GM10248 (cell line): ENCODE results near the gene GPR137B.

Experiments
- CTCF ChIA-PET: fragments of 300-600 bp; sonication (Branson Sonifier 250); formaldehyde crosslinking; extraction: SDS; loops from one replicate; lab custom pipeline; 2021; ENCODE audit warnings: antibody characterized with exemption; lab: Yijun Ruan, JAX
- POLR2A ChIA-PET: fragments of 350-650 bp; sonication (Branson Sonifier 250); formaldehyde crosslinking; extraction: SDS; loops from one replicate; lab custom pipeline; 2020; ENCODE audit warnings: antibody characterized with exemption; lab: Yijun Ruan, JAX
- DNase-seq: peaks from one replicate; pipeline ENCODE4 v3.0.0; 2012; ENCODE audit errors: extremely low spot score
- TF ChIP-seq, protein P1 (sequence below): IDR thresholded peaks from 2 replicates; pipeline ENCODE4 v1.5.1; 2012; ENCODE audit warnings: mild to moderate bottlenecking, low read depth; ENCODE audit errors: extremely low read depth, missing control alignments, control extremely low read depth

The GPR137B gene

DNA sequence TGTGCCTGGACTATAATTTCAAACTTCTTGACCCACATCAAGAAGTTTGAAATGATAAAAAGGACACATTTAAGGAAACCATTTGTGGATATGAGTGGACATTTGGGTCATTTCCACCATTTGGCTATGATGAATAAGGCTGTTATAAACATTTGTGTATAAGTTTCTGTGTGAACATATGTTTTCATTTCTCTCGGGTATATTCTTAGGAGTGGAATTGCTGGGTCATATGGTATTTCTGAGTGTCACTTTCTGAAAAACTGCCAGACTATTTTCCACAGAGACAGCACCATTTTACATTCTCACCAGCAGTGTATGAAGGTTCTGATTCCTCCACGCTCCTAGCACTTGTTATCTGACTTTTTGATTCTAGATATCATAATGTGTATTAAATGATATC, 50.8 kb downstream of the GPR137B start:
- no peak for DNase-seq

DNA sequence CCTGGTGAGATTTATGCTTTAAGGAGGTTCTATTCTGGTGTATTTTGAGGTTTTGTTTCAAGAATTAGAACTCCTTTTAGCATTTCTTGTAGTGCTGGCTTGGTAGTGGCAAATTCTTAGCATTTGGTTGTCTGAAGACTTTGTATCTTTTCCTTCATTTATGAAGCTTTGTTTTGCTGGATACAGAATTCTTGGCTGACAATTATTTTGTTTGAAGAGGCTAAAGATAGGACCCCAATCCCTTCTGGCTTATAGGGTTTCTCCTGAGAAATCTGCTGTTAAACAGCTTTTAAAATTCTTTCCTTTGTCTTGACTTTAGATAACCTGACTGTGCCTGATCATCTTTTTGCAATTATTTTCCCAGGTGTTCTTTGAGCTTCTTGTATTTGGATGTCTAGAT, 58.6 kb downstream of the GPR137B start:
- TF ChIP-seq, protein P1, sequence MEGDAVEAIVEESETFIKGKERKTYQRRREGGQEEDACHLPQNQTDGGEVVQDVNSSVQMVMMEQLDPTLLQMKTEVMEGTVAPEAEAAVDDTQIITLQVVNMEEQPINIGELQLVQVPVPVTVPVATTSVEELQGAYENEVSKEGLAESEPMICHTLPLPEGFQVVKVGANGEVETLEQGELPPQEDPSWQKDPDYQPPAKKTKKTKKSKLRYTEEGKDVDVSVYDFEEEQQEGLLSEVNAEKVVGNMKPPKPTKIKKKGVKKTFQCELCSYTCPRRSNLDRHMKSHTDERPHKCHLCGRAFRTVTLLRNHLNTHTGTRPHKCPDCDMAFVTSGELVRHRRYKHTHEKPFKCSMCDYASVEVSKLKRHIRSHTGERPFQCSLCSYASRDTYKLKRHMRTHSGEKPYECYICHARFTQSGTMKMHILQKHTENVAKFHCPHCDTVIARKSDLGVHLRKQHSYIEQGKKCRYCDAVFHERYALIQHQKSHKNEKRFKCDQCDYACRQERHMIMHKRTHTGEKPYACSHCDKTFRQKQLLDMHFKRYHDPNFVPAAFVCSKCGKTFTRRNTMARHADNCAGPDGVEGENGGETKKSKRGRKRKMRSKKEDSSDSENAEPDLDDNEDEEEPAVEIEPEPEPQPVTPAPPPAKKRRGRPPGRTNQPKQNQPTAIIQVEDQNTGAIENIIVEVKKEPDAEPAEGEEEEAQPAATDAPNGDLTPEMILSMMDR = no peak
- POLR2A ChIA-PET = no interaction called here
- DNase-seq = no peak
- CTCF ChIA-PET = no interaction called here

More for the DNA sequence above, 50.8 kb downstream of the GPR137B start:
- ChIA-PET POLR2A (no interaction called here), CTCF (interaction anchor here (1.5 kb wide), 1 partner anchor 10 kb away, joined by 4 read pairs; no protein-coding TSS in a partner anchor)
- TF ChIP-seq, protein P1 = no peak

DNA sequence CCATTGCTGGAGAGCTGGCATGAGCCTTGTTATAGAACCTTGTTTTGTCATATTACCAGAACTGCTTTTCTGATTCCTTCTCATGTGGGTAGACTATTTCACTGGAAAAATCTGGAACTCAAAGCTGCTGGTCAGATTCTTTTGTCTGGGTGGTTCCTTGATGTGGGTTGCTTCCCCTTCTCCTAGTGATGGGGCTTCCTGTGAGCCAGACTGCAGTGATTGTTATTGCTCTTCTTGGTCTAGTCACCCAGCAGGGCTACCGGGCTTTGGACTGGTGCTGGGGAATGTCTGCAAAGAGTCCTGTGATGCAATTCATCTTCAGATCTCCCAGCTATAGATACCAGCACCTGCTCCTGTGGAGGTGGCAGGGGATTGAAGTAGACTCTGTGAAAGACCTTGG, 59.4 kb downstream of the GPR137B start:
- ChIA-PET CTCF (no interaction called here), POLR2A (no interaction called here)

DNA sequence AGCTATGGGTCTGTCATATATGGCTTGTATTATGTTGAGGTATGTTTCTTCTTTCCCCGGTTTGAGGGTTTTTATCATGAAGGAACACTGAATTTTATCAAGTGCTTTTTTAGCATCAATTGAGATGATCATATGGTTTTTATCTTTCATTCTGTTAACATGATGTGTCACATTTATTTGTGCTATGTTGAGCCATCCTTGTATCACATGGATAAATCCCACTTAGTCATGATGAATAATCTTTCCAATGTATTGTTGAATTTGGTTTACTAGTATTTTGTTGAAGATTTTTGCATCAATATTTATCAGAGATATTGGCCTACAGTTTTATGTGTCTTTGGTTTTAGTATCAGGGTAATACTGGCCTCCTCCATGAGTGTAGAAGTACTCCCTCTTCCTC, 61.7 kb downstream of the GPR137B start:
- CTCF ChIA-PET = interaction anchor here (0.8 to 1.2 kb wide), 2 partner anchors 23 to 97 kb away, joined by 3 read pairs; no protein-coding TSS in a partner anchor
- TF ChIP-seq, protein P1 = no peak
- no peak for DNase-seq
- POLR2A ChIA-PET = no interaction called here

More for the DNA sequence above, 59.4 kb downstream of the GPR137B start:
- TF ChIP-seq, protein P1 = no peak
- DNase-seq = no peak

DNA sequence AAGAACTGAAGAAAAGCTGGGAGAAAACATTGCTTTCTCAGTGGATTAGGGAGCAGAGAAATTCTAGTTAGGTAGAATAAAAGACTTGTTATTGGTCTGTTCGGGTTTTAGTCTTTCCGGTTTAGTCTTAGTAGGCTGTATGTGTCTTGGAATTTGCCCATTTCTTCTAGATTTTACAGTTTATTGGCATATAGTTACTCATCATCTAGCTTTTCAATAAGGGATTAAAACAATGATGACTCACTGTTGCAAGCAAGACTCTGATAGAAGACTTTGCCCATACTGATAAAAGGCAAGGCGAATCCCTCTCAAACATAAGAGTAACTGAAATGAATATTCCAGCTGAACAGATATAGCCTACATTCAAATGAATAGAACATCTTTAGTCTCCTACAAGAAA, 62.3 kb downstream of the GPR137B start:
- CTCF ChIA-PET = interaction anchor here (0.8 kb wide), 1 partner anchor 22 kb away, joined by 3 read pairs; no protein-coding TSS in a partner anchor
- POLR2A ChIA-PET = no interaction called here
- TF ChIP-seq, protein P1 = no peak
- DNase-seq = no peak

DNA sequence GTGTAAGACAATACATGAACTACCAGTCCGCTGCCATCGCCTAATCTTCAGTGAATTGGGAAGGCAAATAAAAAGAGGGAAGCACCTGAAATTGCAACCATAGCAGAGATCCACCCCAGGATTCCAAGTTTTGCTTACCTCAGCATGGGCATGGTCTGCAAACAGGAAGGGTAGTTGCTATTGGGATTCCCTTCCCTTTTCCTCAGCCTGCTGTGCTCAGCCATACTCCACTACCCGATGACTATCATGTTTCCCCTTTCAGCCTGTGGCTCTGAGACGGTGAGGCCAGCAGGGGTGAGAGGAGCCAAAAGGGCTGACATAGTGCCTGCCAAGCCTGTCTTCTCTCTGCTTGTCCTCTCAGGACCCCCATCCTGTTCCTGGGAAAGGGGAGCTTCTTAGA, 64.2 kb downstream of the GPR137B start:
- POLR2A ChIA-PET = no interaction called here
- CTCF ChIA-PET = interaction anchor here (0.8 kb wide), 3 partner anchors 9 to 26 kb away, joined by 3 to 4 read pairs (median 3); no protein-coding TSS in a partner anchor
- no peak for DNase-seq
- TF ChIP-seq, protein P1 = no peak
